PC-9 (cell line): ENCODE data around the gene TMBIM6.

ENCODE experiments used
- CTCF ChIP-seq: fragments of 200-600 bp; sonication (generic); conservative IDR thresholded peaks from 2 replicates; pipeline ENCODE4 v1.6.1; 2017; ENCODE audit warnings: mixed run types, antibody characterized with exemption, mild to moderate bottlenecking, moderate library complexity
- EZH2 ChIP-seq: fragments of 200-600 bp; sonication (generic); IDR thresholded peaks from 2 replicates; pipeline ENCODE4 v1.8.0; 2017; ENCODE audit warnings: antibody characterized with exemption, low read depth

- TF ChIP-seq CTCF (no peak), EZH2 (no peak)
Observed at GRCh38 chr12:49797449-49797776, 56.1 kb downstream of the TMBIM6 start.
